Measurements from ENCODE around the gene PAX8.

DNA sequence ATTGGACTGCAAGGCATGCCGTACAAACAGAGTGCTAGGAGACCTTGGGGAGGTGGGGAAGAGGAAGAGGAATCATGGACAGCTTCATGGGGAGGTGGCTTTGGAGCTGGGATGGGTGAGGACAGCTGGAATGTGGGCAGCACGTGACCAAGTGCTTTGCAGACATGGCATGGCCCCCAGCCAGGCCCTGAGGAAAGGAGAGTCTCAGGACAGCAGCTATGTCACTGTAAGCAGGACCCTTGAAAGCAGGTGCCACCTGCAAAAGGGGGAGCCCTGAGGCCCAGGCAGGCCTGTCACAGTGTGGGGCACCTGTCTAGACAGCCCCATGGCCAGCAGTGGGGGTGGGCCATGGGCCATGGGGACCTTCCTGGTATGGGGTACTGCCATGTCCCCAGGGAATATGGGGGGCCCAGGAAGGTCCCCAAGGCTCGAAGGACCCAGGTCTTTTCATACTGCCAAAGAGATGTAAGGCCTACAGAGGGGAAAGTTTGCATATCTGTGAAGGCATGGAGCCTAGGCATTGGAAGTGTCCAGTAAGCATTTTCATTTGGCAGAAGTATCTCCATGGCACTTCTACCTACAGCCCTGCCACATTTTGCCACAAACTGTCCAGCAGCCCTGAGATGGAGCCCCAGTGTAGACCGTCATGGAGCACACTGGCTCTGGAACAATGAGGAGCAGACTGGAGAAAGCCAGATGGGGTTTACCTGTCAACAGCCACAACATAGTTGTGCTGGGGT, 9.9 kb downstream of the PAX8 start:
- TF ChIP-seq, protein P1, sequence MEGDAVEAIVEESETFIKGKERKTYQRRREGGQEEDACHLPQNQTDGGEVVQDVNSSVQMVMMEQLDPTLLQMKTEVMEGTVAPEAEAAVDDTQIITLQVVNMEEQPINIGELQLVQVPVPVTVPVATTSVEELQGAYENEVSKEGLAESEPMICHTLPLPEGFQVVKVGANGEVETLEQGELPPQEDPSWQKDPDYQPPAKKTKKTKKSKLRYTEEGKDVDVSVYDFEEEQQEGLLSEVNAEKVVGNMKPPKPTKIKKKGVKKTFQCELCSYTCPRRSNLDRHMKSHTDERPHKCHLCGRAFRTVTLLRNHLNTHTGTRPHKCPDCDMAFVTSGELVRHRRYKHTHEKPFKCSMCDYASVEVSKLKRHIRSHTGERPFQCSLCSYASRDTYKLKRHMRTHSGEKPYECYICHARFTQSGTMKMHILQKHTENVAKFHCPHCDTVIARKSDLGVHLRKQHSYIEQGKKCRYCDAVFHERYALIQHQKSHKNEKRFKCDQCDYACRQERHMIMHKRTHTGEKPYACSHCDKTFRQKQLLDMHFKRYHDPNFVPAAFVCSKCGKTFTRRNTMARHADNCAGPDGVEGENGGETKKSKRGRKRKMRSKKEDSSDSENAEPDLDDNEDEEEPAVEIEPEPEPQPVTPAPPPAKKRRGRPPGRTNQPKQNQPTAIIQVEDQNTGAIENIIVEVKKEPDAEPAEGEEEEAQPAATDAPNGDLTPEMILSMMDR (IDR thresholded peaks at IDR 0.05), result no peak
- TF ChIP-seq EZH2 (IDR thresholded peaks at IDR 0.05; ENCODE audit: borderline replicate concordance, insufficient read depth, low read depth, low read length, poor library complexity, severe bottlenecking), result no peak
